Measurements from ENCODE around the gene MLPH. TPM values are rescaled to one million over a fixed set of nuclear protein-coding genes. Genes with fewer than 3 reads are reported as not detected.
A peak's percentile ranks its signal among the peaks of the same experiment; 100 is the strongest.

MLPH gene
- total RNA-seq, 3 donors from 2014 or later = 0.38 to 0.48 (median 0.47) TPM

DNA sequence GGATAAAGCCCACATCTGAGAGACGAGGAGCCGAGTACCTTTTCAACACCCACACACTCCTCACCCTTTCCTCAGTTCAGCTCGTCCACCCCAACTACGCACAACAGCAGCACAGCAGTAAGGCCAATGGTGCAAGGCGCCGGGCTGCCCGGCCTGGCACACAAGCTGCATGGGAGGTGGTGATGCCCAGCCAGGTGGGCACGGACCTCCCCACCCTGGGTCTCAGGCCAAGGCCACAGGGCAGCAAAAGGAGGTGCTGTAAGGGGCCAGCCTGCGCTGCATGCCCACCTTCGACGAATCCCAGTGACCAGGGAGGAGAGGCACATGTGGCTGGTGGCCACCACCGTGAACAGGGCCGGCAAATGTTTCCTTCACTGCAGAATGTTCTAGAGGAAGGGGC lies 36.5 kb upstream of the MLPH start:
- Mint-ChIP-seq H3K36me3 (ENCODE audit: insufficient read depth) (no peaks in the 10 kb centered on the region), H3K27me3 (ENCODE audit: low read depth) (no peaks in the 10 kb centered on the region), H3K4me1 (ENCODE audit: low read depth) (peaks cover 9% of the 10 kb centered on the region), H3K4me3 (no peak overlapping the region), H3K9me3 (no peaks in the 10 kb centered on the region)
- no peak for ATAC-seq
- DNase-seq = no peak

DNA sequence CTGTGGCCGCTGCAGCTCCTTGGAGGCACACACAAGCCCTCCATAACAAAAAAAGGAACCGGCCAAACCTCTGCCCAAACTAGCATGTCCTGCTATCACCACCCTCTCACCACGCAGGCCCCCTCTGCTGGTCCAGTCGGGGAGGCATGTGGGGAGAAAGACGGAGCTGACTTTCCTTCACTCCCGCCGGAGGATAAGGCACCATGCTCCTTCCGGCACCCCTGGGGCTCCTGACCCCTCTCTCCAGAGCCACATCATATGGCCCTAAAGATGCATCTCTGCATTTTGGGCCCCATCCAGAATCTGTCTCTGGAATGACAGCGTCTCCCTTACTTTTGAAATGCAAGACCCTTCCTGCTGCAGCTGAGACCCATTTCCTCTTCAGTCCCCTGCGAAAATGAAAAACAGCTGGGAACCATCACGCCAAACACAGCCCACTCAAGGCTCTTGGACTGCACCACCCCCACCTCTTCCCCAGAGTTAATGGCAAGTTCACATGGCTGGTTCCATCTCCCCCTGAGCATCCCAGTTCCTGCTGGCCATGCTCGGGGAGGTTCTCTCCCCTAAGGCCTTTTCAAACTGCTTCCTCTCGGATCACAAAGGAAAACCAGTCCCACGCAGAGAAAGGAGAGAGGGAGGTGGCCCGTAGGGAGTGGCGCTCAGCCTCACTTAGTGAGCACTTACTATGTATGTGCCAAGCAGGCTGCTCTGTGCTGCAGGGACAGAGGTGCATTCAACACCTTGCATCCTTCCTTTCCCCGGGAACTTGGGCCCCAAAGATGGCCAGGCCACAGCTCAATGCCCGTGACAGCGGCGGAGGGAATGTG lies 35.2 kb upstream of the MLPH start:
- no peak for DNase-seq

DNA sequence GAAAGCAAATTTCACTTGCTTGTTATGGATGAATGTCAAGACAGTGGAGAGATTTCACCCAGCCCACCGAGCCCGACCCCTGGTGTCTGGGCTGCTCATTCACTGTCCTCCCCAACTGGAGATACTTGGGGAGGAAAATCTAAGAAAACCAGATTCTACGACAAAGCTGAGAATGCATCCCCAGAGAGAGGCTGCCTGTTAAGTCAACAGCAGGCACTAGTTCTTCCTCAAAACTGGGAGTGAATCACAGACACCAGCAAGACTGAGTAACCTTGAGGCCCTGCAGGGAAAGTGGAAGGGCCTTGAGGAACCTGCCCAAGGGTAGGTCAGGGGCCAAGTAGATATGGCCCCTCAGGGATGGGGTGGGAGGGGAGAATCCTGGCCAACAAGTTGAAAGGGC lies 34.2 kb upstream of the MLPH start:
- Mint-ChIP-seq H3K36me3 (ENCODE audit: insufficient read depth) (no peaks in the 10 kb centered on the region), H3K4me1 (ENCODE audit: low read depth) (peaks cover 12% of the 10 kb centered on the region)
- no peak for ATAC-seq

More for the DNA sequence above, 35.2 kb upstream of the MLPH start:
- Mint-ChIP-seq H3K9me3 (no peaks in the 10 kb centered on the region), H3K36me3 (ENCODE audit: insufficient read depth) (no peaks in the 10 kb centered on the region), H3K4me3 (no peak overlapping the region), H3K4me1 (ENCODE audit: low read depth) (peaks cover 9% of the 10 kb centered on the region), H3K27me3 (ENCODE audit: low read depth) (no peaks in the 10 kb centered on the region)
- ATAC-seq = no peak

GRCh38 chr2:237453671-237454070 lies 33.4 kb upstream of the MLPH start:
- Mint-ChIP-seq H3K4me1 (ENCODE audit: low read depth) (peaks cover 20% of the 10 kb centered on the region), H3K27me3 (ENCODE audit: low read depth) (peaks cover 1% of the 10 kb centered on the region), H3K9me3 (peaks cover 5% of the 10 kb centered on the region), H3K36me3 (ENCODE audit: insufficient read depth) (no peaks in the 10 kb centered on the region), H3K4me3 (no peak overlapping the region)
- ATAC-seq (no peak), DNase-seq (no peak)

More for the DNA sequence above, 34.2 kb upstream of the MLPH start:
- no peak overlapping the region for H3K4me3 Mint-ChIP-seq
- H3K27me3 Mint-ChIP-seq (ENCODE audit: low read depth) = no peaks in the 10 kb centered on the region
- peaks cover under 1% of the 10 kb centered on the region for H3K9me3 Mint-ChIP-seq
- no peak for DNase-seq

DNA sequence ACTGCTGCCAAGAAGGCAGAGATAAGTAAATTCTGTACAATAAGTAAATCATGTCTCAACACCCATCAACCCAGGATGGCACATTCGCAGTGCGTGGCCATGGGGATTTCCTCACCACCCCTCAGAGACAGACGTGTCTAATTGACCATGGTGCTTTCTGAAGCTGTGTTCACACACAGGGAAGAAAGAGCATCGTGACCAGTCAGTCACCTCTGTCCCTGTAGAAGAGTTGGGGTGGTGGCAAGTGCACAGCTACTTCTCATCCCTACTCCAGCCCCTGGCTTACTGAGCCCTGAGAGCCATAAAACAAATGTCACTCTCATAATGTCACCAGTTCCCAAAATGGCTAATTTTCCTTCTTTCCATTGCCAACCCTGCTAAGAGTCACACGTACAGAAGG lies 31.3 kb upstream of the MLPH start:
- Mint-ChIP-seq H3K27me3 (ENCODE audit: low read depth) (peaks cover 1% of the 10 kb centered on the region), H3K9me3 (peaks cover 5% of the 10 kb centered on the region), H3K36me3 (ENCODE audit: insufficient read depth) (no peaks in the 10 kb centered on the region), H3K4me3 (no peak overlapping the region), H3K4me1 (ENCODE audit: low read depth) (peaks cover 14% of the 10 kb centered on the region)
- DNase-seq (no peak), ATAC-seq (no peak)

- Mint-ChIP-seq H3K4me3 (no peak overlapping the region), H3K9me3 (peaks cover 5% of the 10 kb centered on the region), H3K27me3 (ENCODE audit: low read depth) (peaks cover 1% of the 10 kb centered on the region), H3K36me3 (ENCODE audit: insufficient read depth) (no peaks in the 10 kb centered on the region), H3K4me1 (ENCODE audit: low read depth) (peaks cover 14% of the 10 kb centered on the region)
- no peak for DNase-seq
- no peak for ATAC-seq
Observed at GRCh38 chr2:237456200-237456843, 30.7 kb upstream of the MLPH start.

DNA sequence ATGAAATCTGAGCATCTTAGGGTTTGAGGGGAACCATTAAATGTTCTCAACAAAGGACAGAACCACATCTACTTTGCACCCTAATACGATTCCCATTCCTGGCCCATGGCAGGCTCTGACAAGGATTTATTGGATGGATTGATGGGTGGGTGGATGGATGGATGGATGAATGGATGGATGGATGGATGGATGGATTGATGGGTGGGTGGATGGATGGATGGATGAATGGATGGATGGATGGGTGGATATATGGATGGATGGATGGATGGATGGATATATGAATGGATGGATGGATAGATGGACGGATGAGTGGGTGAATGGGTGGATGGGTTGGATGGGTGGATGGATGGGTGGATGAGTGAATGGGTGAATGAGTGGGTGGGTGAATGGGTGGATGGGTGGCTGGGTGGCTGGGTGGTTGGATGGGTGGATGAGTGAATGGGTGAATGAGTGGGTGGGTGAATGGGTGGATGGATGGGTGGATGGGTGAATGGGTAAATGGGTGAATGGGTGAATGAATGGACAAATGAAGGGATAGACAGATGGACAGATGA lies 29.6 kb upstream of the MLPH start:
- DNase-seq (no peak), ATAC-seq (no peak)
- peaks cover 5% of the 10 kb centered on the region for H3K9me3 Mint-ChIP-seq
- no peak overlapping the region for H3K4me3 Mint-ChIP-seq
- H3K36me3 Mint-ChIP-seq (ENCODE audit: insufficient read depth) = no peaks in the 10 kb centered on the region
- H3K4me1 Mint-ChIP-seq (ENCODE audit: low read depth) = peaks cover 14% of the 10 kb centered on the region
- H3K27me3 Mint-ChIP-seq (ENCODE audit: low read depth) = peaks cover 1% of the 10 kb centered on the region

DNA sequence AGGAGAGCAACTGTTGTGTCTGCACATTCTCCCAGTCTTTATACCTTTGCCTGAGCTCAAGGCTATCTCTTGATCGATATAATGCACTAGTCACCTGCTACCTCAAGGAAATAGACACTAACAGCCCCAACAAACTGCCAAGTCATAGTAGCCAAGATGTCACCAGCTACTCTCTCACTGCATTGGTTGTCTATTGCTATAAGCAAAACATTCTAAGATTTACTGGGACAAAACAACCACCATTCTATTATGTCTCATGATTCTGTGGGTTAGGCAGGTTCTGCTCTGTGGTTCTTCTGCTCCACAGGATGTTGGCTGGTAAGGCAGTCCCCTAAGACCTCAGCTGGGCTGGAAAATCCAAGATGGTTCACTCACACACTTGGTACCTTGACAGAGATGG lies 28.5 kb upstream of the MLPH start:
- peaks cover 14% of the 10 kb centered on the region for H3K4me1 Mint-ChIP-seq (ENCODE audit: low read depth)
- DNase-seq = no peak
- H3K4me3 Mint-ChIP-seq = no peak overlapping the region
- H3K36me3 Mint-ChIP-seq (ENCODE audit: insufficient read depth) = no peaks in the 10 kb centered on the region
- peaks cover 4% of the 10 kb centered on the region for H3K27me3 Mint-ChIP-seq (ENCODE audit: low read depth)
- H3K9me3 Mint-ChIP-seq = peaks cover 5% of the 10 kb centered on the region
- ATAC-seq = peak; percentile 60 to 67

DNA sequence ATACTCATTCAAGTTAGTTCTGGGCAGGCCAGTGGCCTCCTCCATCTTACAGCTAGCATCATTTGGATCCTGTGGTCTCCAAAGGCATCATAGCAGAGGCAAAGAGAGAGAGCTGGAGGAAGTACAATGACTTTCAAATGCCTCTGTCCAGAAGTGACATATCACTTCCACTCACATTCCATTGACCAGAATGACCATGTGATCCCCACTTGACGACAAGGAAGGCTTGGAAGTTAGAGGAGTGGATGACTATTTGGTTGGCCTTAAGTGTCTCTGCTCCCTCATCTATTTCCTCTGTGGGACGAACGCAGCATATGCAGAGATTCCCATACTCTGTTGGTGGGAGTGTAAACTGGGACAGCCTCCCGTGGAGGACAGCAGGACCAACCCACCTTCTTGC lies 27.8 kb upstream of the MLPH start:
- H3K4me3 Mint-ChIP-seq = no peak overlapping the region
- peaks cover 5% of the 10 kb centered on the region for H3K9me3 Mint-ChIP-seq
- peaks cover 14% of the 10 kb centered on the region for H3K4me1 Mint-ChIP-seq (ENCODE audit: low read depth)
- peaks cover 4% of the 10 kb centered on the region for H3K27me3 Mint-ChIP-seq (ENCODE audit: low read depth)
- no peak for ATAC-seq
- no peak for DNase-seq
- no peaks in the 10 kb centered on the region for H3K36me3 Mint-ChIP-seq (ENCODE audit: insufficient read depth)

DNA sequence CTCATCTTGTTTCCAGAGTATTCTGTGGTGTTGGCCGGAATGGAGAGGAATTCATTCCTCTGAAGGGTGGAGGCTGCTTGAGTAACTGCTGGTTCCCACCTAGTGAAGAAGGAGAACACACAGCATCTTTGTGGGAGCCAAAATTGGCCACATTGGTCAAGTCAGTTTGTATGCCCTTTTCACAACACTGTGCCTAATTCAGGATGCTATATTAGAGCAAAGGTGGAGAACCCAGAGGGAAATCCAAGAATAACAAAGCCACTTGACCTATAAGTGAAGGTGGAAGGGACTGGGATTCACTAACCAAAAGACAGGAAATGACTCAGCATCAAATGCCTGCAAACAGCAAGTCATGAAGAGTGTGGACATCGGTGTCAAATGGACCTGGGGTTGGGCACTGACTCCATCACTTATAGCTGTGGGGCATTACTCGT lies 27.3 kb upstream of the MLPH start:
- DNase-seq = no peak
- peaks cover 4% of the 10 kb centered on the region for H3K27me3 Mint-ChIP-seq (ENCODE audit: low read depth)
- H3K4me3 Mint-ChIP-seq = no peak overlapping the region
- H3K4me1 Mint-ChIP-seq (ENCODE audit: low read depth) = peaks cover 14% of the 10 kb centered on the region
- ATAC-seq = no peak
- H3K9me3 Mint-ChIP-seq = peaks cover 5% of the 10 kb centered on the region
- no peaks in the 10 kb centered on the region for H3K36me3 Mint-ChIP-seq (ENCODE audit: insufficient read depth)

- ATAC-seq = no peak
- Mint-ChIP-seq H3K4me1 (ENCODE audit: low read depth) (no peaks in the 10 kb centered on the region), H3K36me3 (ENCODE audit: insufficient read depth) (no peaks in the 10 kb centered on the region), H3K27me3 (ENCODE audit: low read depth) (peaks cover 2% of the 10 kb centered on the region), H3K4me3 (no peak overlapping the region), H3K9me3 (no peaks in the 10 kb centered on the region)
- DNase-seq = no peak
Observed at GRCh38 chr2:237464757-237465391, 22.2 kb upstream of the MLPH start.

DNA sequence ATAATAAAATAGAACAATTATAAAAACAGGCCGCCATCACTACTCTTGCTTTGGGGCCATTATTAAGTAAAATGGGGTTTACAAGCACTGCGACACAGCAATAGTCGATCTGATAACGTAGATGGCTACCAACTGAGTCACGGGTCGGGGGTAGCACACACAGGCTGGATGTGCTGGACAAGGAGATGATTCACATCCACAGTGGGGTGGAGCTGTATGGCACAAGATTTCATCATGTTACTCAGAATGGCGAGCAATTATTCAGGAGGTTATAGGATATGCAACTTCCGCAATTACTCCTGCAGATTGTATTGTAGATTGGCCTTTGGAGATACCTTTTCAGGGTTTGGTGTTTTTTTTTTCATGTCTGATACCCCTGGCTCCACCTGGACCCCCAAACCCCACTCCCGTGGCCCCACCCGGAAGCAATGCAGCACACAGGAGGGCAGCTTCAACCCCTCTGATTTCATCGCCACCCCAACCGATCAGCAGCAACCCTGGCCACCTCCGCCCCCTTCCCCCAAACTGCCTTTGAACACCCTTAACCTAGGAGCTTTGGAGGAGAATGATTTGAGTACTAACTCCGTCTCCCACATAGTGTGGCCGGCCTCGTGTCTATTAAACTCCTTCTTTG lies 21.4 kb upstream of the MLPH start:
- H3K4me3 Mint-ChIP-seq = no peak overlapping the region
- no peaks in the 10 kb centered on the region for H3K4me1 Mint-ChIP-seq (ENCODE audit: low read depth)
- peaks cover 2% of the 10 kb centered on the region for H3K27me3 Mint-ChIP-seq (ENCODE audit: low read depth)
- ATAC-seq (no peak), DNase-seq (no peak)
- H3K9me3 Mint-ChIP-seq = no peaks in the 10 kb centered on the region
- H3K36me3 Mint-ChIP-seq (ENCODE audit: insufficient read depth) = no peaks in the 10 kb centered on the region

DNA sequence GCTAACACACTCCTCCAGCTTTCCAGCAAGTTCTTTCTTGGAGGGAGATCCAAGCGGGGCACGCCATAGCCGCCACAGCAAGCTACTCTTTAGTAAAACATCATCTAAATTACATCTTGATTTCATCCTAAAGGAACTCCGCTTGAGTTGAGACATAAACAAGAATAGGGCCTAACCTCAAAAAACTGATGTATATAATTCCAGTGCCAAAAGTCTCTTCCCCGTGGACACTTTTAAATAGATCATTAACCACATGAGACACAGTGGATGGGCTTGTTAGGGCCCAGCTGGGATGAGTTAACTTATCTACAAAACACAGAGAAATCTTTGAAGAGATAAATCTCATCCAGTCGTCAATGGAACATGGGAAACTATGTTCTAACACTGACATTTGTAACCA lies 20.8 kb upstream of the MLPH start:
- Mint-ChIP-seq H3K36me3 (ENCODE audit: insufficient read depth) (no peaks in the 10 kb centered on the region), H3K4me1 (ENCODE audit: low read depth) (no peaks in the 10 kb centered on the region), H3K27me3 (ENCODE audit: low read depth) (peaks cover 2% of the 10 kb centered on the region), H3K4me3 (no peak overlapping the region), H3K9me3 (no peaks in the 10 kb centered on the region)
- ATAC-seq = no peak
- DNase-seq = no peak
